Superior temporal gyrus (tissue), 1 donor: ENCODE measurements around the gene UBQLN3.
A peak's percentile ranks its signal among the peaks of the same experiment; 100 is the strongest.

Experiments used
- DNase-seq: peaks from one replicate; pipeline ENCODE4 v3.0.0-alpha.2; 2016; ENCODE audit errors: extremely low spot score

The UBQLN3 gene

DNA sequence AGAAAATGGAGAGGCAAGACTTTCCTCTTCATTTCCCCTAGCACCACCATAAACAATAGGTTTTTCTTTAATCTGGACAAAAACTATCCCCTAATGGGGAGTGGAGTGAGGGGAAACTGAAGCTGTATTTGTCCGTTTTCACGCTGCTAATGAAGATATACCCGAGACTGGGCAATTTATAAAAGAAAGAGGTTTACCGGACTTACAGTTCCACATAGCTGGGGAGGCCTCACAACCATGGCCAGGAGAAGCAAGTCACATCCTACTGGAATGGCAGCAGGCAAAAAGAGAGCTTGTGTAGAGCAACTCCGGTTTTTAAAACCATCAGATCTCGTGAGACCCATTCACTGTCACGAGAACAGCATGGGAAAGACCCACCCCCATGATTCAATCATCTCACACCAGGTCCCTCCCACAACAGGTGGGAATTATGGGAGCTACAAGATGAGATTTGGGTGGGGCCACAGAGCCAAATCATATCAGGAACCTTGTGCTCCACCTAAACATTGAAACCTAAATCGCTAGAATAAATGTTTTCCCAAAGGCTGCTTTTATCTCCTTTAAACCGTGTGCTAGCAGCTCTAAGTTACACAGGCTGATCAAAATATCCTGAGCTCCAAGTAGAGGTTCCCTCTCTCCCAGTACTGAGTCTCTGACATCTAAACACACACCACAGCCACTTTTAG, 4.3 kb downstream of the UBQLN3 start:
- DNase-seq: no peak

GRCh38 chr11:5504403-5504921, 5.3 kb downstream of the UBQLN3 start:
- no peak for DNase-seq

DNA sequence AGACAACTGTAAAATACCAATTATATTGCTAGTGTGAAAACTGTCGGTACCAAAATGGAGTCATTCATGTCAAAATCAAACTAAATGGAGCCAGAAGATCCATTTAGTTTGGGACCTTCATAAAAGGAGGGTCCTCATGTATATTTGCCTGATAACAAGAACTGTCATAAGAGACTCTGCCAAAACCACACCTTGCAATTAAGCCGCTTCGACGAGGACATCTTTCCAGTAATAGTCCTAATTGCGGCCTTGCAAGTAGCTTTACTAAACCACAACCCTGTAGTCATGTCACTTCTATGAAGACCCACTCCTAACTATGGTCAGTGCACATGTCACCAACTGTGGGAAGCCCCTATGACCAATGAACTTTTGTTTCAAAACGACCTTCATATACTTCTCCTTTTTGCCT, 9.4 kb downstream of the UBQLN3 start:
- DNase-seq: no peak

- DNase-seq: no peak
Observed at GRCh38 chr11:5499671-5500070, 10.1 kb downstream of the UBQLN3 start.

DNA sequence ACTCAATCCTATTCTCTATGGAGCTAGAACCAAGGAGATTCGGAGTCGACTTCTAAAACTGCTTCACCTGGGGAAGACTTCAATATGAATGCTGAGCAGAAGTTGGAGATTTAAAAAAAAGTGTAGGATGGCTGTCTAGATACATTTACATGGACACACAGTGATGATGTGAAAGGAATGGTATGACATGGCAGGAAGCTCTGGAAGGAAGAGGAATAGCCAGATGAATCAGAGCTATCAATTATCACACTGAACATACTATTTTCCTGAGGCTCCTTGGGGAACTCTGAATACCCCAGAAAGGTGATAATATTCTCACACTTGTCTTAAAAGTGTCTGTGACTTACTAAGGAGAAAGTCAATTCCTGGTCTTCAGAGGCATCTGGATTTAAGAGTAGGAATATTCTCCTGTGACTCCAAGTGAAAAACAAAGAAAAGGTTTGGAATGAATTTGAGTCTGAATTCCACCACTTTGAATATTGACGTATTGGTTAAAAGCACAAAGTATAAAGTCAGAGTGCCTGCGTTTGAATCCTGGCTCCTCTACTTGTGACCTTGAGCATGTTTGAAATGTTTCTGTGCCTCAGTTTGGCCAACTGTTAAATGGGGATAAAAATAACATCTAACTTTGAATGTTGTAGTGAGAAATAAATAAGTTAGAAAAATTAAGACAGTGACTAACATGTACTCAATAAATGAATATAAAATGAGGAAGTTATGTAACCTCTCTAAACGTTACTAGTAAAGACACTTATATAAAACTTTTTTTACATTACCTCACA, 20.0 kb downstream of the UBQLN3 start:
- DNase-seq: no peak

GRCh38 chr11:5488798-5489399, 20.9 kb downstream of the UBQLN3 start:
- no peak for DNase-seq

- no peak for DNase-seq
Observed at GRCh38 chr11:5488385-5488784, 21.4 kb downstream of the UBQLN3 start, which contains the start of gene OR52D1. OR52D1 (plus strand) TSS chr11:5488685; CDS start chr11:5488707, 22 bp downstream.

GRCh38 chr11:5486421-5486820, 23.3 kb downstream of the UBQLN3 start:
- no peak for DNase-seq

- DNase-seq: no peak
Observed at GRCh38 chr11:5486003-5486402, 23.8 kb downstream of the UBQLN3 start.

DNA sequence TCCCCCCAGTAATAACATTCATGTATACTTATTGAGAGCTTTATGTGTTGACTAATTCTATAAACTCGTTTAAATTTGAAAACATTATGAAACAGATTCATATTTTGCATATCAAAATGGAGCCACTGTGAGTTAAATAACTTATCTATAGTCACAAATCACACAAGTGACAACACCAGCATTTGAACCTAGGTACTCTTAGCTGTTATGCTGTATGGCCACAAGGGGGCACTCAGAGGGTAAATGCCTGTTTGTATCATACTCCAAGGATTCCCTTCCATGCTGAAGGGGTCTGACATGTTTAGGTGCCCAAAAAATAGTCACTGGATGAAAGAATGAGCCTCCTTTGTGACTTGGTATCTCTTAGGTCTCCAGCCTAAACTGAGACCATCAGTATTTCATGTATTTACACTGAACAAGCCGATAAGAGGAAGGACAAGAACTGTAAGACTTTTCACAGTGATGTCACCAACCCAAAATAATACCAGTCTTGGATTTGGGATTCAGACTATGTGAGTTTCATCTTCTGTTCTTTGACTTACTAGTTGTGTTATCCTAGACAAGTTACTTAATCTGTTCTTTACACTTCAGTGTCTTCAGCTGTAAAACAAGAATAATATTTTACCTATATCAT, 33.5 kb downstream of the UBQLN3 start:
- DNase-seq: peak; percentile 58

- no peak for DNase-seq
Observed at GRCh38 chr11:5473921-5474320, 35.8 kb downstream of the UBQLN3 start.

DNA sequence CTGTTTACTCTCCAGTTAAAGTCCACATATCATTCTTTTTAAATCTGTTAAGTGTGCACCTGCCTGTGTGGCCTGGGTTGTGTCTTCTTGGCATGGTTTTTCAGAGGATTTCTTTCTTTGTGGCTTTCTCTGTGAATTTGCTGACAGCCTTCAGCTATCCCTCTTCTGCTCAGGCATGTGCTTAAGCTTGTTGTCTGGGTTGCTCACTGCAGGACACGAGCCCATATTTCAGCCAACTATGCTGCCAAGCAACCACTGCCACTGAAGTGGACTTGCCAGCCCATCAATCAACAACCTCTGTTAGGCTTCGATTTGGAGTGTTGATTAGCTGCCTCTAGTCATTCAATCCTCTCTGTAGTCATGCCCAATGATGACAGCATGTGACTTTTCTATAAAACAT, 42.2 kb downstream of the UBQLN3 start:
- DNase-seq: no peak

DNA sequence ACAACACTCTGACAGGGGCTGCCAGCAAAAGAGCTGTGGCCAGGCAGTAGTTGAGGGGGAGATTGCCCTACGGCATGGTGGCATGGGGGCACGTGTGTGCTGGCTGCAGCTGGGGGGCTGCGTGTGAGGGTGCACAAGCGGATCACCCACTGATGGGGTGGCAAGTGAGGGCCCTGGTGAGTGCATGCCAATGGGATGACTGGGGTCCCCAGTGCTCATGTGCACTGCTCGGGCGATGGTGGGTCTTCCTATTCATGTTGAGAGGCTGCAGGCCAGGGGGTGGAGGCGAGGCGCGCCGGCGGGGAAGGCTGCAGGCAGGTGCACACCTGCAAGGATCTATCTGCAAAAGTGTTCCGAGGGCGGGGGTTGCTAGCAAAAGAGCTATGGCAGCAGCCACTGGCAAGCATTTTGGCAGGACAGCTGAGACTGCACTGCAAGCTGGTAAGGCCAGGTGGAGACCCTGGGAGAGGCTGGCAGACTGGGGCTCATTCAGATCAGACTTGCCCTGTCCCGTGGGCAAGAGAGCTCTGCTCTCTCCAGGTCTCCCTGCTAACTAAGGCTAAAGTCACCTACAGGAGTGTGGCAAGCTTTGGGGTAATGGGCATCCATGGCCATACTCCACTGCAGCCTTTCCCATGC, 48.7 kb downstream of the UBQLN3 start:
- DNase-seq: no peak
